ENCODE measurements around the gene HS1BP3.

HS1BP3 gene

GRCh38 chr2:20661421-20662307, 10.8 kb upstream of the HS1BP3 start:
- peak; percentile 84 for DNase-seq (ENCODE audit: low spot score)
- TF ChIP-seq, protein P1, sequence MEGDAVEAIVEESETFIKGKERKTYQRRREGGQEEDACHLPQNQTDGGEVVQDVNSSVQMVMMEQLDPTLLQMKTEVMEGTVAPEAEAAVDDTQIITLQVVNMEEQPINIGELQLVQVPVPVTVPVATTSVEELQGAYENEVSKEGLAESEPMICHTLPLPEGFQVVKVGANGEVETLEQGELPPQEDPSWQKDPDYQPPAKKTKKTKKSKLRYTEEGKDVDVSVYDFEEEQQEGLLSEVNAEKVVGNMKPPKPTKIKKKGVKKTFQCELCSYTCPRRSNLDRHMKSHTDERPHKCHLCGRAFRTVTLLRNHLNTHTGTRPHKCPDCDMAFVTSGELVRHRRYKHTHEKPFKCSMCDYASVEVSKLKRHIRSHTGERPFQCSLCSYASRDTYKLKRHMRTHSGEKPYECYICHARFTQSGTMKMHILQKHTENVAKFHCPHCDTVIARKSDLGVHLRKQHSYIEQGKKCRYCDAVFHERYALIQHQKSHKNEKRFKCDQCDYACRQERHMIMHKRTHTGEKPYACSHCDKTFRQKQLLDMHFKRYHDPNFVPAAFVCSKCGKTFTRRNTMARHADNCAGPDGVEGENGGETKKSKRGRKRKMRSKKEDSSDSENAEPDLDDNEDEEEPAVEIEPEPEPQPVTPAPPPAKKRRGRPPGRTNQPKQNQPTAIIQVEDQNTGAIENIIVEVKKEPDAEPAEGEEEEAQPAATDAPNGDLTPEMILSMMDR (IDR thresholded peaks at IDR 0.05; ENCODE audit: extremely low read depth, missing control alignments) = peak; percentile 89

DNA sequence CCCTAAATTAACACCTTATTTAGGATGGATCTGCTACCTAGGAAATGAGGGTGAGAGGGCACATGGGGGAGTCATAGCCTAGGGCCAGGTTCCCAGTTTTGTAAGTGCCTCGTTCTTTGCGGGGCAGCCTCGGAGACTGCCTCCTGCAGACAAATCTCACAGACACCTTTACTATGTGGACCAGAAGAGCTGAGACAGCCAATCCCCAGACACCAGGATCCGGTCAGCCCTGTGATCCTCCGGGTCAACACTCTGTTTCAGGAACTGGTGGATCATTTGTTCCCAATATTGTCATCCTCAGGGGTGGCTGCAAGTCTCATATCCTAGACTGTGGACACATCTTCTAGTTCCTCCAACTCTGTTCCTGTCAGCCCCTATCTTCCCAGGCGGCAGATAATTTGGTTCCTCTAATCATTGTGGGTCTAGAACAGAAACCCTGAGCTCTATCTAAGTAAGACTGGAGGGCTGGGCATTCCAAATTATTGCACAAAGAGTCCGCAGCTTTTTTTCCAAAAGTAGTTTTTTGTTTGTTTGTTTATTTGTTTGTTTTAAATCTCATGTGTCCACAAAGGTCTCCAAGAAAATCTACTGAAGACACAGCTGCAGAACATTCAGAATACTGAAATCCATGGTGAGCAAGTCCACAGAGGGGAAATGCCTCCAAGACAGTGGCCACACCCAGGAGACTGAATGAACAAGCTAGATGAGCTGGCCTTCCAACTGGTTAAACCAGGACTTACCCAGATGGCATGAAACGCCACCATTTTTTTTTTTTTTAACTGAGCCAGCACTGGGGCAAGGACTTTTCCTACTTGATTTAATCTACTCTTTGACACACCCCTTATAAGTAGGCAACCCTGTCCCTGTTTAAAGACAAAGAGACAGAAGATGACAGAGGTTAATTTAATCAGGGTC, 9.9 kb upstream of the HS1BP3 start:
- TF ChIP-seq, protein P1 (IDR thresholded peaks at IDR 0.05; ENCODE audit: extremely low read depth, missing control alignments) = no peak
- DNase-seq (ENCODE audit: low spot score) = no peak

DNA sequence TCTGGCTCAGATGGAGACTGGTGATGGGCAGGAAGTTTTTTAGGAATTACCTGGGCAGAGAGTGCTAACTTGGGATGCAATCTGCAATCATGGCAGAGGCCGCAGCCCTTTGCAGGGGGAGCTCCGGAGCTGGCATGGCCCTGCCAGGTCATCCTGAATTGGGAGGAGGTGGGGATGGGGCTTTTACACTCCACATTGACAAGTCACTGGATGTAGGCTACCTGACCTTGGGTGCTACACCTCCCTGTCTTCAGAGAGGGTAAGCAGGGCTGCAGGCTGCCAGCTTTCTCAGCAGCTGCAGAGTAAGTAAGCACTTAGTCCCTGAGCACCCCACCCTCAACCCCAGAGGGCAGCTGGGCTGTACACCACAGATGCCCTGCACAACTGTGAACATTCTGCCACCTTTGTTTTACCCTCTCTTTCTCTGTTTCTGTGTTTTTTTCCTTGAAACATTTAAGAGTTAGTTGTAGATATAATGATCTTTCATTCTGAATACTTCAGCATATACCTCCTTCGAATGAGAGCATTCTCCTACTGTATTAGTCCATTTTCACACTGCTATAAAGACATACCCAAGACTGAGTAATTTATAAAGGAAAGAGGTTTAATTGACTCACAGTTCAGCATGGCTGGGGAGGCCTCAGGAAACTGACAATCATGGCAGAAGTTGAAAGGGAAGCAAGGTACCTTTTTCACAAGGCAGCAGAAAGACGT, 6.8 kb upstream of the HS1BP3 start:
- no peak for DNase-seq (ENCODE audit: low spot score)
- TF ChIP-seq, protein P1 (IDR thresholded peaks at IDR 0.05; ENCODE audit: extremely low read depth, missing control alignments) = no peak

GRCh38 chr2:20656561-20656960, 5.7 kb upstream of the HS1BP3 start:
- DNase-seq (ENCODE audit: low spot score) = no peak
- TF ChIP-seq, protein P1 (IDR thresholded peaks at IDR 0.05; ENCODE audit: extremely low read depth, missing control alignments) = no peak

- no peak for DNase-seq (ENCODE audit: low spot score)
- TF ChIP-seq, protein P1 (IDR thresholded peaks at IDR 0.05; ENCODE audit: extremely low read depth, missing control alignments) = no peak
Measured at GRCh38 chr2:20654535-20654813, 3.6 kb upstream of the HS1BP3 start.

GRCh38 chr2:20653695-20654534, 3.0 kb upstream of the HS1BP3 start:
- DNase-seq (ENCODE audit: low spot score) = no peak

More at GRCh38 chr2:20653695-20654534, 3.0 kb upstream of the HS1BP3 start:
- TF ChIP-seq, protein P1 (IDR thresholded peaks at IDR 0.05; ENCODE audit: extremely low read depth, missing control alignments) = no peak
